ENCODE results near the gene INA. TPM values are rescaled to one million over a fixed set of nuclear protein-coding genes. Genes with fewer than 3 reads are reported as not detected.

Gene INA
- total RNA-seq, 1 experiment from 2014 or later, result not detected

GRCh38 chr10:103334567-103334966 is 57.6 kb downstream of the INA start:
- POLR2A ChIA-PET, result interaction anchor here (0.6 kb wide), 2 partner anchors 9 to 77 kb away, joined by 3 to 5 read pairs; no protein-coding TSS in a partner anchor
- Histone ChIP-seq H3K79me2 (ENCODE audit: insufficient read depth, low read length) (peaks cover 19% of the 10 kb centered on the region), H3K36me3 (ENCODE audit: control insufficient read depth in 1 of 2, insufficient read depth in 2 of 2, low read length in 2 of 2) (peaks cover 37 to 50% of the 10 kb centered on the region in 2 experiments), H4K20me1 (ENCODE audit: insufficient read depth) (peaks cover 5% of the 10 kb centered on the region; the same call in 1 of the 2 replicates), H3K27ac (ENCODE audit: low read depth, low read length) (no peak overlapping the region), H3K9me2 (ENCODE audit: insufficient read depth) (no peaks in the 10 kb centered on the region), H2AFZ (ENCODE audit: low read depth, low read length, poor library complexity, severe bottlenecking) (no peak overlapping the region), H3K9me3 (ENCODE audit: control insufficient read depth in 1 of 2, insufficient read depth in 1 of 2, low read depth in 1 of 2, low read length in 2 of 2) (no peaks in the 10 kb centered on the region), H3K9ac (ENCODE audit: low read length) (no peak overlapping the region), H3K27me3 (ENCODE audit: insufficient read depth, low read length) (no peaks in the 10 kb centered on the region), H3K4me2 (ENCODE audit: low read length) (no peak overlapping the region), H3K4me1 (ENCODE audit: control insufficient read depth in 1 of 2, insufficient read depth in 2 of 2, low read length in 2 of 2) (no peaks in the 10 kb centered on the region), H3K4me3 (replicated peaks in 1 of 2; ENCODE audit: low read depth in 1 of 2, low read length in 2 of 2) (no peak overlapping the region)
- RAD21 ChIA-PET (ENCODE audit: low non-redundant PET in 1 of 2, low total read pairs in 2 of 2, uncharacterized antibody in 2 of 2, unreplicated experiment in 2 of 2), result interaction anchor here (0.7 to 1.1 kb wide), 3 partner anchors 88 to 418 kb away, joined by 3 read pairs; no protein-coding TSS in a partner anchor
- no peak for DNase-seq (ENCODE audit: low read depth, low spot score)
- no peak for TF ChIP-seq SP1 (IDR thresholded peaks at IDR 0.05; ENCODE audit: low read depth)
- TF ChIP-seq POLR2AphosphoS5 (IDR thresholded peaks at IDR 0.05; ENCODE audit: low read depth, low read length), result no peak
- TF ChIP-seq CEBPB (IDR thresholded peaks at IDR 0.05; ENCODE audit: low read depth), result no peak
- TF ChIP-seq ZBTB33 (IDR thresholded peaks at IDR 0.05; ENCODE audit: extremely low read depth, insufficient replicate concordance, low read length), result no peak
- no peak for TF ChIP-seq MAX (IDR thresholded peaks at IDR 0.05)
- TF ChIP-seq EZH2phosphoT487 (IDR thresholded peaks at IDR 0.05; ENCODE audit: borderline replicate concordance), result no peak
- TF ChIP-seq EGR1 (IDR thresholded peaks at IDR 0.05; ENCODE audit: low read depth), result no peak
- no peak for TF ChIP-seq ZFX (IDR thresholded peaks at IDR 0.05)
- TF ChIP-seq YY1 (IDR thresholded peaks at IDR 0.05; ENCODE audit: extremely low read depth, insufficient replicate concordance, low read depth, low read length), result no peak
- TF ChIP-seq FOSL1 (IDR thresholded peaks at IDR 0.05; ENCODE audit: low read depth), result no peak
- TF ChIP-seq, protein P1, sequence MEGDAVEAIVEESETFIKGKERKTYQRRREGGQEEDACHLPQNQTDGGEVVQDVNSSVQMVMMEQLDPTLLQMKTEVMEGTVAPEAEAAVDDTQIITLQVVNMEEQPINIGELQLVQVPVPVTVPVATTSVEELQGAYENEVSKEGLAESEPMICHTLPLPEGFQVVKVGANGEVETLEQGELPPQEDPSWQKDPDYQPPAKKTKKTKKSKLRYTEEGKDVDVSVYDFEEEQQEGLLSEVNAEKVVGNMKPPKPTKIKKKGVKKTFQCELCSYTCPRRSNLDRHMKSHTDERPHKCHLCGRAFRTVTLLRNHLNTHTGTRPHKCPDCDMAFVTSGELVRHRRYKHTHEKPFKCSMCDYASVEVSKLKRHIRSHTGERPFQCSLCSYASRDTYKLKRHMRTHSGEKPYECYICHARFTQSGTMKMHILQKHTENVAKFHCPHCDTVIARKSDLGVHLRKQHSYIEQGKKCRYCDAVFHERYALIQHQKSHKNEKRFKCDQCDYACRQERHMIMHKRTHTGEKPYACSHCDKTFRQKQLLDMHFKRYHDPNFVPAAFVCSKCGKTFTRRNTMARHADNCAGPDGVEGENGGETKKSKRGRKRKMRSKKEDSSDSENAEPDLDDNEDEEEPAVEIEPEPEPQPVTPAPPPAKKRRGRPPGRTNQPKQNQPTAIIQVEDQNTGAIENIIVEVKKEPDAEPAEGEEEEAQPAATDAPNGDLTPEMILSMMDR (IDR thresholded peaks at IDR 0.05 in 2 of 3, conservative IDR thresholded peaks at IDR 0.05 in 1 of 3; ENCODE audit: borderline replicate concordance in 1 of 3, insufficient read depth in 1 of 3, low read depth in 2 of 3, low read length in 2 of 3), result no peak
- CTCF ChIA-PET, result interaction anchor here (0.5 to 2.3 kb wide), 20 partner anchors 10 to 499 kb away, joined by 3 to 27 read pairs (median 4); partner anchors contain the start of genes CNNM2, CYP17A1, NT5C2 and PCGF6
- no peak for ATAC-seq
- intact Hi-C loops (cut with micrococcal nuclease), result loop anchor here (1.0 to 5.0 kb wide), 5 partner anchors 88 to 607 kb away; no protein-coding TSS in a partner anchor
- no TSS peak for BruUV-seq (replicated peaks)

All from HCT116 (cell line).